Left renal pelvis (tissue), 4 donors: ENCODE data around the gene TJP2. TPM values are rescaled to one million over a fixed set of nuclear protein-coding genes. Genes with fewer than 3 reads are reported as not detected.

Experiments
- DNase-seq, 4 donors: peaks; one replicate each; pipeline ENCODE4 v3.0.0-alpha.2; 2013; ENCODE audit warnings: low read depth in 4 of 4, low spot score in 3 of 4
- polyA plus RNA-seq, 4 donors: library from polyadenylated mRNA; unstranded; fragments of 120-200 nt; gene quantifications; one replicate each; pipeline ENCODE4 v1.2.1, GENCODE V29; 2013; ENCODE audit not compliant: insufficient read length in 4 of 4

TJP2 gene
- polyA plus RNA-seq, 4 donors: 86.8 to 120 (median 103) TPM

- no peak for DNase-seq
Measured at GRCh38 chr9:69218166-69218565, 44.1 kb downstream of the TJP2 start.

GRCh38 chr9:69221036-69221435 is 47.0 kb downstream of the TJP2 start:
- no peak for DNase-seq

- DNase-seq: no peak
Measured at GRCh38 chr9:69222970-69223369, 48.9 kb downstream of the TJP2 start.

- peak in 3 of 4 donors; percentile 18 to 30 (median 20) for DNase-seq
Measured at GRCh38 chr9:69223605-69224004, 49.5 kb downstream of the TJP2 start.

GRCh38 chr9:69229367-69229766 is 55.3 kb downstream of the TJP2 start:
- no peak for DNase-seq

GRCh38 chr9:69232135-69232534 is 58.1 kb downstream of the TJP2 start:
- DNase-seq: no peak

- DNase-seq: no peak
Measured at GRCh38 chr9:69234683-69235082, 60.6 kb downstream of the TJP2 start.

- DNase-seq: no peak
Measured at GRCh38 chr9:69236188-69236587, 62.1 kb downstream of the TJP2 start.

GRCh38 chr9:69237702-69238295 is 63.7 kb downstream of the TJP2 start:
- DNase-seq: no peak

GRCh38 chr9:69243116-69243515 is 69.0 kb downstream of the TJP2 start:
- DNase-seq: no peak

- DNase-seq: no peak
Measured at GRCh38 chr9:69246629-69247028, 72.6 kb downstream of the TJP2 start.

- DNase-seq: no peak
Measured at GRCh38 chr9:69248005-69248404, 73.9 kb downstream of the TJP2 start.

- no peak for DNase-seq
Measured at GRCh38 chr9:69249337-69249736, 75.3 kb downstream of the TJP2 start.

GRCh38 chr9:69250681-69251080 is 76.6 kb downstream of the TJP2 start:
- DNase-seq: no peak

GRCh38 chr9:69252436-69252835 is 78.4 kb downstream of the TJP2 start:
- DNase-seq: no peak

GRCh38 chr9:69253057-69253456 is 79.0 kb downstream of the TJP2 start:
- DNase-seq: peak in 1 of 4 donors; percentile 1

- no peak for DNase-seq
Measured at GRCh38 chr9:69254223-69254622, 80.1 kb downstream of the TJP2 start.

GRCh38 chr9:69255591-69255990 is 81.5 kb downstream of the TJP2 start:
- DNase-seq: no peak

GRCh38 chr9:69258551-69258950 is 84.5 kb downstream of the TJP2 start:
- no peak for DNase-seq

GRCh38 chr9:69260161-69260560 is 86.1 kb downstream of the TJP2 start:
- no peak for DNase-seq

GRCh38 chr9:69261636-69262035 is 87.6 kb downstream of the TJP2 start:
- no peak for DNase-seq

- no peak for DNase-seq
Measured at GRCh38 chr9:69264526-69264925, 90.4 kb downstream of the TJP2 start.

GRCh38 chr9:69265891-69266290 is 91.8 kb downstream of the TJP2 start:
- no peak for DNase-seq
